Measurements from ENCODE around the gene CHMP5. TPM values are rescaled to one million over a fixed set of nuclear protein-coding genes. Genes with fewer than 3 reads are reported as not detected.
A peak's percentile ranks its signal among the peaks of the same experiment; 100 is the strongest.
"Not testable (repeated sequence)": the region's sequence is repeated elsewhere in the genome, so short reads cannot be mapped to it uniquely, and the experiment has no call there.

CHMP5 gene
- total RNA-seq, 1 experiment from 2014 or later: 60.5 TPM

GRCh38 chr9:33294670-33295432 lies 30.0 kb downstream of the CHMP5 start:
- Histone ChIP-seq H3K4me3 (no peak overlapping the region), H3K4me1 (replicated peaks) (peaks cover 6% of the 10 kb centered on the region), H3K27me3 (replicated peaks) (no peaks in the 10 kb centered on the region), H3K36me3 (peaks cover 49% of the 10 kb centered on the region), H3K9me3 (replicated peaks) (no peaks in the 10 kb centered on the region), H3K27ac (no peak overlapping the region)
- no peak for DNase-seq (ENCODE audit: low read depth in 1 of 2, low spot score in 2 of 2)

GRCh38 chr9:33295571-33295970 lies 30.7 kb downstream of the CHMP5 start:
- Histone ChIP-seq H3K4me1 (replicated peaks) (peaks cover 6% of the 10 kb centered on the region), H3K36me3 (peaks cover 46% of the 10 kb centered on the region), H3K9me3 (replicated peaks) (no peaks in the 10 kb centered on the region), H3K4me3 (no peak overlapping the region), H3K27me3 (replicated peaks) (no peaks in the 10 kb centered on the region), H3K27ac (no peak overlapping the region)
- DNase-seq (ENCODE audit: low read depth in 1 of 2, low spot score in 2 of 2): no peak

- Histone ChIP-seq H3K36me3 (peaks cover 37% of the 10 kb centered on the region), H3K27ac (no peak overlapping the region)
These were observed 32.6 kb downstream of the CHMP5 start for GRCh38 chr9:33297432-33297831.

GRCh38 chr9:33300546-33300945 lies 35.7 kb downstream of the CHMP5 start:
- Histone ChIP-seq H3K36me3 (peaks cover 35% of the 10 kb centered on the region), H3K4me3 (no peak overlapping the region), H3K4me1 (replicated peaks) (no peaks in the 10 kb centered on the region), H3K27me3 (replicated peaks) (no peaks in the 10 kb centered on the region), H3K9me3 (replicated peaks) (no peaks in the 10 kb centered on the region), H3K27ac (no peak overlapping the region)
- DNase-seq (ENCODE audit: low read depth in 1 of 2, low spot score in 2 of 2): no peak

More at GRCh38 chr9:33297432-33297831, 32.6 kb downstream of the CHMP5 start:
- no peaks in the 10 kb centered on the region for H3K4me1 ChIP-seq (replicated peaks)
- DNase-seq (ENCODE audit: low read depth in 1 of 2, low spot score in 2 of 2): no peak
- H3K27me3 ChIP-seq (replicated peaks): no peaks in the 10 kb centered on the region
- H3K9me3 ChIP-seq (replicated peaks): no peaks in the 10 kb centered on the region
- H3K4me3 ChIP-seq: no peak overlapping the region

- no peaks in the 10 kb centered on the region for H3K27me3 ChIP-seq (replicated peaks)
- peaks cover 19% of the 10 kb centered on the region for H3K36me3 ChIP-seq
- no peak for DNase-seq (ENCODE audit: low read depth in 1 of 2, low spot score in 2 of 2)
- no peaks in the 10 kb centered on the region for H3K4me1 ChIP-seq (replicated peaks)
- no peak overlapping the region for H3K27ac ChIP-seq
- no peak overlapping the region for H3K4me3 ChIP-seq
- H3K9me3 ChIP-seq (replicated peaks): no peaks in the 10 kb centered on the region
These were observed 39.5 kb downstream of the CHMP5 start for GRCh38 chr9:33304362-33304761.

GRCh38 chr9:33306037-33306436 lies 41.2 kb downstream of the CHMP5 start:
- Histone ChIP-seq H3K27ac (no peak overlapping the region), H3K36me3 (peaks cover 24% of the 10 kb centered on the region), H3K27me3 (replicated peaks) (no peaks in the 10 kb centered on the region), H3K4me3 (no peak overlapping the region), H3K4me1 (replicated peaks) (no peaks in the 10 kb centered on the region), H3K9me3 (replicated peaks) (no peaks in the 10 kb centered on the region)
- DNase-seq (ENCODE audit: low read depth in 1 of 2, low spot score in 2 of 2): no peak

- no peak overlapping the region for H3K27ac ChIP-seq
- H3K36me3 ChIP-seq: peaks cover 33% of the 10 kb centered on the region
These were observed 42.2 kb downstream of the CHMP5 start for GRCh38 chr9:33307067-33307466.

GRCh38 chr9:33309903-33310302 lies 45.1 kb downstream of the CHMP5 start:
- H3K4me3 ChIP-seq: no peak overlapping the region
- H3K9me3 ChIP-seq (replicated peaks): no peaks in the 10 kb centered on the region
- no peak overlapping the region for H3K27ac ChIP-seq
- no peaks in the 10 kb centered on the region for H3K4me1 ChIP-seq (replicated peaks)
- DNase-seq (ENCODE audit: low read depth in 1 of 2, low spot score in 2 of 2): no peak
- H3K36me3 ChIP-seq: peaks cover 33% of the 10 kb centered on the region
- H3K27me3 ChIP-seq (replicated peaks): no peaks in the 10 kb centered on the region

More at GRCh38 chr9:33307067-33307466, 42.2 kb downstream of the CHMP5 start:
- no peak overlapping the region for H3K4me3 ChIP-seq
- H3K9me3 ChIP-seq (replicated peaks): no peaks in the 10 kb centered on the region
- DNase-seq (ENCODE audit: low read depth in 1 of 2, low spot score in 2 of 2): no peak
- H3K27me3 ChIP-seq (replicated peaks): no peaks in the 10 kb centered on the region
- no peaks in the 10 kb centered on the region for H3K4me1 ChIP-seq (replicated peaks)

GRCh38 chr9:33310748-33311147 lies 45.9 kb downstream of the CHMP5 start:
- H3K27me3 ChIP-seq (replicated peaks): no peaks in the 10 kb centered on the region
- H3K4me3 ChIP-seq: no peak overlapping the region
- H3K36me3 ChIP-seq: peaks cover 31% of the 10 kb centered on the region
- no peaks in the 10 kb centered on the region for H3K9me3 ChIP-seq (replicated peaks)
- H3K27ac ChIP-seq: no peak overlapping the region
- no peak for DNase-seq (ENCODE audit: low read depth in 1 of 2, low spot score in 2 of 2)
- H3K4me1 ChIP-seq (replicated peaks): no peaks in the 10 kb centered on the region

GRCh38 chr9:33311953-33312352 lies 47.1 kb downstream of the CHMP5 start:
- Histone ChIP-seq H3K4me3 (no peak overlapping the region), H3K4me1 (replicated peaks) (no peaks in the 10 kb centered on the region), H3K36me3 (peaks cover 28% of the 10 kb centered on the region), H3K27ac (no peak overlapping the region), H3K9me3 (replicated peaks) (no peaks in the 10 kb centered on the region), H3K27me3 (replicated peaks) (no peaks in the 10 kb centered on the region)
- no peak for DNase-seq (ENCODE audit: low read depth in 1 of 2, low spot score in 2 of 2)

- peaks cover 10% of the 10 kb centered on the region for H3K4me1 ChIP-seq (replicated peaks)
- DNase-seq (ENCODE audit: low read depth in 1 of 2, low spot score in 2 of 2): no peak
- H3K27ac ChIP-seq: no peak overlapping the region
- no peaks in the 10 kb centered on the region for H3K27me3 ChIP-seq (replicated peaks)
- peaks cover 35% of the 10 kb centered on the region for H3K36me3 ChIP-seq
- H3K9me3 ChIP-seq (replicated peaks): no peaks in the 10 kb centered on the region
- H3K4me3 ChIP-seq: no peak overlapping the region
These were observed 50.5 kb downstream of the CHMP5 start for GRCh38 chr9:33315371-33315770.

GRCh38 chr9:33317136-33317535 lies 52.3 kb downstream of the CHMP5 start:
- Histone ChIP-seq H3K4me1 (replicated peaks) (peaks cover 20% of the 10 kb centered on the region), H3K36me3 (peaks cover 34% of the 10 kb centered on the region)
- not testable (repeated sequence) for H3K4me3 ChIP-seq; H3K27me3 ChIP-seq (replicated peaks); DNase-seq (ENCODE audit: low read depth in 1 of 2, low spot score in 2 of 2); H3K27ac ChIP-seq; H3K9me3 ChIP-seq (replicated peaks)

- H3K4me3 ChIP-seq: no peak overlapping the region
- DNase-seq (ENCODE audit: low read depth in 1 of 2, low spot score in 2 of 2): no peak
- H3K4me1 ChIP-seq (replicated peaks): peaks cover 20% of the 10 kb centered on the region
- H3K27ac ChIP-seq: no peak overlapping the region
- H3K27me3 ChIP-seq (replicated peaks): no peaks in the 10 kb centered on the region
- H3K36me3 ChIP-seq: peaks cover 35% of the 10 kb centered on the region
- no peaks in the 10 kb centered on the region for H3K9me3 ChIP-seq (replicated peaks)
These were observed 53.4 kb downstream of the CHMP5 start for GRCh38 chr9:33318225-33318624.

- no peak for DNase-seq (ENCODE audit: low read depth in 1 of 2, low spot score in 2 of 2)
- H3K4me1 ChIP-seq (replicated peaks): peaks cover 20% of the 10 kb centered on the region
- peaks cover 36% of the 10 kb centered on the region for H3K36me3 ChIP-seq
- no peaks in the 10 kb centered on the region for H3K9me3 ChIP-seq (replicated peaks)
- no peaks in the 10 kb centered on the region for H3K27me3 ChIP-seq (replicated peaks)
- H3K27ac ChIP-seq: no peak overlapping the region
- H3K4me3 ChIP-seq: no peak overlapping the region
These were observed 53.9 kb downstream of the CHMP5 start for GRCh38 chr9:33318781-33319180.

GRCh38 chr9:33320230-33320567 lies 55.4 kb downstream of the CHMP5 start:
- no peak overlapping the region for H3K4me3 ChIP-seq
- peak overlapping the region; percentile 94 for H3K27ac ChIP-seq
- peaks cover 36% of the 10 kb centered on the region for H3K36me3 ChIP-seq
- no peaks in the 10 kb centered on the region for H3K27me3 ChIP-seq (replicated peaks)
- no peaks in the 10 kb centered on the region for H3K9me3 ChIP-seq (replicated peaks)
- peaks cover 20% of the 10 kb centered on the region for H3K4me1 ChIP-seq (replicated peaks)
- no peak for DNase-seq (ENCODE audit: low read depth in 1 of 2, low spot score in 2 of 2)
